GM06990 (cell line): Measurements from ENCODE around the gene SLIT1.

Experiments
- DNase-seq: peaks from one replicate; pipeline ENCODE4 v3.0.0-alpha.2; 2011; ENCODE audit not compliant: insufficient read length; ENCODE audit errors: extremely low read depth
- H3K27me3 ChIP-seq: replicated peaks from 2 replicates; pipeline ENCODE4 v1.6.0; 2011; ENCODE audit warnings: low read length; ENCODE audit not compliant: control insufficient read depth, insufficient read depth
- H3K36me3 ChIP-seq: 2 replicates; pipeline ENCODE4 v1.5.1; 2011; ENCODE audit warnings: low read length; ENCODE audit not compliant: control insufficient read depth, insufficient read depth
- H3K4me3 ChIP-seq: replicated peaks from 2 replicates; pipeline ENCODE4 v1.5.1; 2011; ENCODE audit warnings: low read depth, mild to moderate bottlenecking, control low read depth, low read length
- TF ChIP-seq, protein P1 (sequence below): IDR thresholded peaks from 2 replicates; pipeline ENCODE4 v1.5.1; 2011; ENCODE audit warnings: low read length, control low read depth, mild to moderate bottlenecking, inconsistent platforms; ENCODE audit not compliant: insufficient read depth, poor library complexity, severe bottlenecking

The SLIT1 gene

DNA sequence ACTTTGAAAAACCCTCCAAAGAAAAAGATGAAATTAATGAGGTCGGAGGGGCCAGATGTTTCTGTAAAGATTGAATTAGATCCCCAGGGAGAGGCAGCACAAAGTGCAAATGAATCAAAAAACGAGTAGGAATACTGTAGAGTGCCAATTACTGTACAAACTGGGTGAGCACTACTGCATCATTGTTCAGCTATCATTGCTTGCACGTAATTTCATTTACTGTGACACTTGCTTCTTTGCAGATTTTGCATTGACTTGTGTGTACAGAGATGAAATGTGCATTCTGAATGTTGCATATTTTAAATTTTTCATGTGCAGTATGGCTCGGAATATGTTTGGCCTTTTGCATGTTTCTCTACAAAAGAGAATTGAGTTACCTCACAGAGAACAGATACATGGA, 230.0 kb downstream of the SLIT1 start:
- peaks cover 4% of the 10 kb centered on the region; the same call in 1 of the 2 replicates for H3K36me3 ChIP-seq

DNA sequence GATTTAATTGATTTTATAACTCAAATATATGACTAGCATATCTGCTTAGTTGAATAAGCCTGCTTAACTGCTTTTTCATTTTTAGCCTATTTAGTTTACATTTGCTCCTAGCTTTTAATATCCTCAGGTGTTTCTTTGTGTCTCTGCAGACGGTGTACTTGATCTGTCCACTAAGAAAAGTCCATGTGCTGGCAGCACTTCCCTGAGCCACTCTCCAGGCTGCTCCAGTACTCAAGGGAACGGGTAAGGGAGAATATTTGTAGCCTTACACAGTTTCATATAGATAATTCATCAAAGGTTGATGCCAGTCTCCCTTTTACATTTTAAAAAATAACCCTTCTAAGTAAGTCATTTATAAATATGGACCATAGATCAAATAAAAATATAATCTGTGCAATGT, 233.8 kb downstream of the SLIT1 start:
- peaks cover 4% of the 10 kb centered on the region for H3K36me3 ChIP-seq
- no peaks in the 10 kb centered on the region for H3K27me3 ChIP-seq
- TF ChIP-seq, protein P1, sequence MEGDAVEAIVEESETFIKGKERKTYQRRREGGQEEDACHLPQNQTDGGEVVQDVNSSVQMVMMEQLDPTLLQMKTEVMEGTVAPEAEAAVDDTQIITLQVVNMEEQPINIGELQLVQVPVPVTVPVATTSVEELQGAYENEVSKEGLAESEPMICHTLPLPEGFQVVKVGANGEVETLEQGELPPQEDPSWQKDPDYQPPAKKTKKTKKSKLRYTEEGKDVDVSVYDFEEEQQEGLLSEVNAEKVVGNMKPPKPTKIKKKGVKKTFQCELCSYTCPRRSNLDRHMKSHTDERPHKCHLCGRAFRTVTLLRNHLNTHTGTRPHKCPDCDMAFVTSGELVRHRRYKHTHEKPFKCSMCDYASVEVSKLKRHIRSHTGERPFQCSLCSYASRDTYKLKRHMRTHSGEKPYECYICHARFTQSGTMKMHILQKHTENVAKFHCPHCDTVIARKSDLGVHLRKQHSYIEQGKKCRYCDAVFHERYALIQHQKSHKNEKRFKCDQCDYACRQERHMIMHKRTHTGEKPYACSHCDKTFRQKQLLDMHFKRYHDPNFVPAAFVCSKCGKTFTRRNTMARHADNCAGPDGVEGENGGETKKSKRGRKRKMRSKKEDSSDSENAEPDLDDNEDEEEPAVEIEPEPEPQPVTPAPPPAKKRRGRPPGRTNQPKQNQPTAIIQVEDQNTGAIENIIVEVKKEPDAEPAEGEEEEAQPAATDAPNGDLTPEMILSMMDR = no peak
- H3K4me3 ChIP-seq = no peak overlapping the region
- no peak for DNase-seq

More for the DNA sequence above, 230.0 kb downstream of the SLIT1 start:
- no peak overlapping the region for H3K4me3 ChIP-seq
- TF ChIP-seq, protein P1 = no peak
- DNase-seq = no peak
- H3K27me3 ChIP-seq = no peaks in the 10 kb centered on the region

DNA sequence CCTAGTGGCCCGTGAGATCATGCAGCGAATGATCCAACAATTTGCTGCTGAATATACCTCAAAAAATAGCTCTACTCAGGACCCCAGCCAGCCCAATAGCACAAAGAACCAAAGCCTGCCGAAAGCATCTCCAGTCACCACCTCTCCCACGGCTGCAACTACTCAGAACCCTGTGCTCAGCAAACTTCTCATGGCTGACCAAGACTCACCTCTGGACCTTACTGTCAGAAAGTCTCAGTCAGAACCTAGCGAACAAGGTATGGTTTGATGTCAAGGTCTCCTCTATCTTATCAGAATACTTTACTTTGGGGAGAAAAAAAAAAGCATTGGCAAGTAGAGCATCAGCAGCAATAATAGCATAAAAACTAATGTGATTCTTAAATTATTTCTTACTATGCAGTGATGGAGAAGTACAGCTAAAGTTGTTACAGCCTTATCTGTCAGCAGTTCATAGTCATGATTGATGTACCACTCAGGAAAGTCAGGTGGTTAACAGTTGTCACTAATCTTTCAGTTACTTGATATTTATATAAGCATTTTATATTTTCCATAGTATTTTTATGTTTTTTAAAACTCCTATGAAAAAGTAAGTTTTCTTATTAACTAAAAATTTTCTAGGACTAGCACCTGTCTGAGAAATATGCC, 236.6 kb downstream of the SLIT1 start:
- Histone ChIP-seq H3K4me3 (no peak overlapping the region), H3K36me3 (no peaks in the 10 kb centered on the region; the same call in 1 of the 2 replicates), H3K27me3 (no peaks in the 10 kb centered on the region)
- no peak for DNase-seq
- TF ChIP-seq, protein P1 = no peak
